Ureter (tissue), 1 donor: Measurements from ENCODE around the gene RSPH6A. TPM values are rescaled to one million over a fixed set of nuclear protein-coding genes. Genes with fewer than 3 reads are reported as not detected.

Experiments used
- DNase-seq: peaks from one replicate; pipeline ENCODE4 v3.0.0-alpha.2; 2020; ENCODE audit warnings: low spot score
- total RNA-seq: library from RNA; stranded (reverse); gene quantifications from one replicate; pipeline ENCODE4 v1.2.4, GENCODE V29; 2023
- donor health status: DM: yes; HTN: yes; CAD: no.

Gene RSPH6A
- total RNA-seq, 1 donor from 2014 or later = 0.21 TPM

DNA sequence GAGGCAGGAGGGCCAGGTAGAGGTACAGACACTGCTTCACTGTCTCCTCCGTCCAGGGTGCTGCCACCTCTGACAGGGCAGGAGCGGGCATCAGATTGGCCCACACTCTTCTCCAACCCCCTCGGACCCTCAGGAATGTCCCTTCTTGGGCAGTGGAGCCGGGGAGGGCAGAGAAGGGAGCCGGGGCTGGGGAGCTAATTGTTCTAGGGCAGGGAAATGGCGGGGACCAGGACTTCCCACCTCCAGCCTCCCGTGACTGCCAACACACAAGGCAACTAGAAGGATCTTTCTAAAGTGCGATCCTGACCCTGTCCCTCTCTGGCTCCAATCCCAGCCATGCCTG is 10.1 kb upstream of the RSPH6A start:
- DNase-seq = no peak

DNA sequence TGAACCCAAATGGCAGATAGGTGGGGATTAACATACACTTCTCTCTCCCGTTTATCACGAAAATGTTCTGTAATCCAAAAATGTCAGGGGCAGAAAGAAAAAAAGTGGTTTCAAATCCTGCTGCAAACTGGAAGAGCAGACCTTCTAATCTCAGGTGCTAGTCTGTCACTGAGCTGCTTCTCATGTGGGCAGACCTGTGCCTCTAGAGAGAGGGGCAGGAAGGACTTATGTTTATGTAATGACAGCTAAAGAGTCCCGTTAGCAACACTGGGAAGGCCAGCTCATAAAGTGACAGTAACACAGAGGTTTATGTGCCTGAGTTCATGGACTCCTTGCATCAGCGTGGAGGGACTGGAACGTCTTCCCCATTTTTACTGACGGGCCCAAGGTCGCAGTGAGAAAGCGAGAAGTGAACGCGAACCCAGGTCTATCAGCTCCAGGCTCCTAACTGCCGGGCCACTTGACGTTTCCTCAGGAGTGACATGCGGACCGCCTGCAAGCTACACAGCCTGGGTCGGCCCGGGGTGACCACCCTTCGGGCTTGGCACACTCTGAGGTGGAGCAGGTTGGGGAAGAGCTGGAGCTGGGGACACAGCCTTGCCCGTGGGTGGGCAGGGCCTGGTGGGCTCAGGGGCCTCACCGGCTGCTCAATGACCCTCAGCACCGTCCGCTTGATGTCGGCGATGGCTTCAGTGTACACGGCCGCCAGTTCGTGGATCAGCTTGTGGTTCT is 9.6 kb upstream of the RSPH6A start:
- no peak for DNase-seq

DNA sequence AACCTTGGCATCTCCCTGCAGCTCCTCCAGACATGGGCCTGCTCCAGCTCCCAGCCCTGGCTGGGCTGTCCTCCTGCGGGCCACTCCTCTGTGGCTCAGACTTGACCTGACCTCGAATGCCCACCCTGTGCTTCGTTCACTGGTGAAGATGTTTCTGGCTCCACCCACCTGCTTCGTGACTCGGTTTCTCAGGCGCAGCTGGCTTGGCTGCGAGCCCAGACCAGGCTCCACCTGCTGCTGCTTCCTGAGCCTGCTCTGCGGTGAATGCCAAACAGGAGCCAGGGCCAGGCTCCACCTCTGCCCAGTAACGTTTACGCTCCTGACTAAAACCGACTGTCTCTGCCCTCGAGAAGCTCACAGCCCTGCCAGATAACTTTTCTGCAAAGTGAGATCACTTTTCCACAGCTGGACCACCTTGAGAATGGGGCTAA is 8.9 kb upstream of the RSPH6A start:
- DNase-seq = no peak

DNA sequence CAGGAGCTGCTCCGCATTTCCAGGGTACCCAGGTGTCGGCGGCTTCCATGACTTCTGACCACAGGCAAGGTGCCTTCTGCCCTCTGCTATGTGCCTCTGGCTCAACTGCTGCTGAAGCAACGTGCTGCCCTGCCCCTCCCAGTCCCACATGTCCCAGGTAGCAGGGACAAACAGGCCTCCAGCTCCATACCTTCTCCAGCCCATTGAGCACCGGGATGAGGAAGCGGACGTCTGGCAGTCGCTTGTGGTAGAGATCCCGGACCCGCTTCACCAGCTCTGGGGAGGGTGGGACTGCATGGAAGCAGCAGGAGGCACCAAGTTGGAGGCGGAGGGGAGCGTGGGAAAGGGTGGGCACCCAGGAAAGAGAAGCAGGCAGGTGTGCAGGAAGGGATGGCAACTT is 8.1 kb upstream of the RSPH6A start:
- no peak for DNase-seq

DNA sequence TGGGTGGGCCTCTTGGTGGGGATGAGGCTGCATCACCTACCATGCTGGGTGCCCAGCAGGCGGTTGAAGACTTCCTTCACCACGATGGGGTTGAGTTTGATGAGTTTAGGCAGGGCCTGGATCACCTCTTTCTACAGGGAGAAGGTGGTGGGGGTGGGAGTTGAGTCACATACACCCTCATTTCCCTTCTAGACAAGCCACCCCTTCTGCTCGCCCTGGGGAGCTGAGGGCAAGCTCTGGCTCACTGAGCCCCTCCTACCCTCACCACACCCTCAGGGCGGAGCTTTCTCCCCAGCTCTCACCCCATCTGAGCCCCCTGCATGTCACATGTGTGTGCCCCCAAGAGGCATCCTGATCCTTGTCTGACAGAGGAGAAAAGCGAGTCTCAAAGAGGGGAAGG is 7.6 kb upstream of the RSPH6A start:
- DNase-seq = no peak

- no peak for DNase-seq
Observed at GRCh38 chr19:45821570-45821969, 6.5 kb upstream of the RSPH6A start.

- DNase-seq = no peak
Observed at GRCh38 chr19:45821103-45821521, 6.0 kb upstream of the RSPH6A start.

DNA sequence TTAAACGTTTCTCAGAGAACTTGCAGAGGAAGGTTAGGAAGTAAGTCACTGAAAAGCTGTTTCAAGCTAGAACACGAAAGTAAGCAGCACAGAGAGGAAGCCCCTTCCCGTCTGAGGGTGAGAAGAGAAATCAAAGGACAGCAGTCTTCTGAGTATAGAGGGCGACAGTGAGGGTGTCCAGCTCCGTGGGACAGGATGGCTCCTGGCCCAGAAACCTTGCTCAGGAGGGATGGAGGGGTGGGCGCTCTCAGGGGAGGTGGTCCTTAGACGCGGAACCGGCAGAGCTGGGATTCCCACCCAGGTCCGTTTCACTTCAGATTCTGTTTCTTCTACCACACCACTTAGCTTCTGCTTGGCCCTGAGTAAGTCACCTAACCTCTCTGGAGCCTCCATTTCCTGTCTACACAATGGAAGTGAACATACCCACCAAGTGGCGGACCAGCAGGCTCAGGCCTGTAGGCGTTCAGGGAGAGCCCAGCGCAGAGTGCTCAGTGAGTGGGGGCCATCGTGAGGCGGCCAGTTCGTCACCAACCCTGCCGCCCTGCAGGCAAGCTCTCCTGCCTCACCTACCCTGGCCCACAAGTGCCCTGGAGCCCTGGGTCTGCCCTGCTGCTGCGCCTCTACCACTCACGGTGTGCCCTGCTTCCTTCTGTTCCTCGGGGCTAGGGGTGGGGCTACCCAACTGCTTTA is 5.5 kb upstream of the RSPH6A start:
- no peak for DNase-seq

DNA sequence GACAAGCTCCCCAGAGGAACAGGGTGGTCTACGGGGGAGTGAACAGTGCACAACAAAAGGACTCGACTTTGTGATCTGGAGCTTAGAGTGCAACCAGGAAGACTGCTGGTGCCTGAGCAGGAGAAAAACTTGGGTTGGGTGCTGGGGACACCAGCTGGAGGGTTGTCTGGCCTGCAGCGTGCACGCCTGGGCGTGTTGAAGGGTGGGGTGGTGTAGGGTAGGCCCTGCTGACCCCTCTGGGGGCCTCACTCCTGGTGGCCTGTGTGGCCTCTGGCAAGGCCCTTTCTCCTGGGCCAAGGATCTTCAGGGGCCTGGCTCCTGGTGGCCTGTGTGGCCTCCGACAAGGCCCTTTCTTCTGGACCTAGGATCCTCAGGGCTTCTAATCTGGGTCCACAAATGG is 4.7 kb upstream of the RSPH6A start:
- no peak for DNase-seq

DNA sequence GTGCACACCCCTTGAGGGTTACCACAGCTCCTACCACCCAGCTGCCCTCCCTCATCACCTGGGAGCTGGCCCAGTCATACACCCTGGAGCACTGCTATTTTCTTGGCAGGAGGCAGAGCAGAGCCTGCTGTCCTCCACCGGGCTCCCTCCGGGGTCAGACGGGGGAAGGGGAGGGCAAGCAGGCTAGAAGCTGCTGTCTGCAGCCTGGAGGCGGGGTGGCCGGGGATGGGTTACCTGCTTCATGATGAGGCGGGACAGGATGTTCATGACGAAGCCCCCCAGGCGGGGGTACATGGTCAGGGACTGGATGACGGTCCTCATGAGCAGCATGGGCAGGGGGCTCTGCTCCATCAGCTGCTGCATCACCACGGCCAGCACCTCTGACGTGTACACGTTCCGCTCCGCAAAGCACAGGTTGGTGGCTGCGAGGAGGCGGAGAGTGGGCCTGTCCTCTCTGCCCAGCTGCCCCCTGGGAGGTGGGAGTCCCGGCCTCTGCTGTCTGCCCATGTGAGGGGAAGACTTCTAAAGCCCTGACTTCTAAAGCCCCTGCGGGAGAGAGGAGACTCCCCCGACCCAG is 2.7 kb upstream of the RSPH6A start:
- no peak for DNase-seq

- DNase-seq = peak; percentile 94
Observed at GRCh38 chr19:45817010-45817724, 2.1 kb upstream of the RSPH6A start.

- DNase-seq = no peak
Observed at GRCh38 chr19:45816236-45817009, 1.3 kb upstream of the RSPH6A start.

- no peak for DNase-seq
Observed at GRCh38 chr19:45815481-45816216, 541 bp upstream of the RSPH6A start.

- DNase-seq = no peak
Observed at GRCh38 chr19:45814166-45814780, 835 bp downstream of the RSPH6A start.

GRCh38 chr19:45812297-45812696 is 2.8 kb downstream of the RSPH6A start:
- DNase-seq = no peak

GRCh38 chr19:45809643-45810159 is 5.4 kb downstream of the RSPH6A start:
- no peak for DNase-seq

GRCh38 chr19:45805719-45806118 is 9.4 kb downstream of the RSPH6A start:
- DNase-seq = no peak

DNA sequence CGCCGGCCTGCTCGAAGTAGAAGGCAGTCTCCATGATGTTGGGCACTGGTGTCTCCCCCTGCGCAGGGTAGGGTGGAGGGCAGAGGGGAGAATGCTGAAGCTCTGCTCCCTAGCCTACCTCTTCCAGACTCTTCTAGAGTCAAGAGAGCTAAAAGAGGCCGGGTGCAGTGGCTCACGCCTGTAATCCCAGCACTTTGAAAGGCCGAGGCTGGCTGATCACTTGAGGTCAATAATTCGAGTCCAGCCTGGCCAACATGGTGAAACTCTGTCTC is 10.2 kb downstream of the RSPH6A start:
- DNase-seq = no peak

DNA sequence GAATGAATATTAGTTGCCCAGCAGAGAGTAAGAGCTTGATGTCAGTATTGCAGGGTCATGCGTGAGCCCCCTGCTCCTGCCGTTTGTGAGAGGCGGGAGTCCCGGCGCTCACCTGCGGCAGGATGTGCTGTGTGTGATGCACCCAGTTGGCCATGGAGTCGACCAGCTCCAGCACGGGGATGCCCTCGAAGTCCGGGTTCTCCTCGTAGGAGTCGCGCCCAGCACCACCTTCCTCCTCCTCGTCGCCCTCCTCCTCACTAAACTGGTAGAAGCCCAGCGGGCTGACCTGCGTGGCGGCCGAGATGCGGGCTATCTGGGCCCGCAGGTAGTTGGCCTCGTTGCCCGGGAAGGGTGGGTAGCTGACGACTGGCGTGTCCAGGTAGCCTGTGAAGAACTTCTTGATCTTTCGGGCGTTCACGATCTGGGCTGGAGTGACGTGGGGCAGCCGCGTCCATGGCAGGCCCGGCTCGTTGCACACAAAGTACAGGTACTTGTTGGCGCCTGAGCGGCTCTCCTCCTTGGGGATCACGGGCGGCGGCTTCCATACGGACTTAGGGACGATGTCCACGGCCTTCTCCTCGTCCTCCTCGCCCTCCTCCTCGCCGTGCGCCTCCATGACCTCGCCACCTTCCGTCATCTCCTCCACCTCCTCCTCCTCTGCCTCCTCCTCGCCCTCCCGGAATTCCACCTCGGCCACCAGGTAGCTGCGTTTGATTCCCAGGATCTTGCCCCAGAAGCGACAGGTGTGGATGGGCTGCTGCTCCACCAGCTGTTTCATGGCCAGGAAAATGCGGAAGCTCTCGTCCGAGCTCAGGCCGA is 10.8 kb downstream of the RSPH6A start:
- no peak for DNase-seq
